Spleen (tissue), 7 donors: ENCODE measurements around the gene TEX26.

Source experiments
- CTCF ChIP-seq, 11 experiments: fragments of 200-600 bp in 7 of 11; fragments of 450-650 bp in 4 of 11; sonication (generic) in 4 of 11; IDR thresholded peaks in 8 of 11; conservative IDR thresholded peaks in 3 of 11; 1 replicate in 7 of 11; 2 replicates in 4 of 11; pipeline versions ENCODE4 v1.4.0 to v1.8.0; 2016 to 2021; ENCODE audit warnings: antibody characterized with exemption in 11 of 11, inconsistent platforms in 4 of 11, mild to moderate bottlenecking in 1 of 11
- POLR2A ChIP-seq, 3 donors: fragments of 450-650 bp; IDR thresholded peaks; one replicate each; pipeline ENCODE4 v1.5.1; 2017; ENCODE audit warnings: antibody characterized with exemption in 3 of 3, mild to moderate bottlenecking in 1 of 3
- POLR2AphosphoS5 ChIP-seq, 3 donors: sonication (generic); formaldehyde crosslinking; IDR thresholded peaks; one replicate each; pipeline ENCODE4 v1.5.1; 2017; ENCODE audit warnings: antibody characterized with exemption in 3 of 3
- donor health status: DM: no; HTN: no; CAD: no; lungs with moderate emphysema.
- donor health status: DM: no; HTN: no; CAD: no.
- donor health status: DM: no; HTN: no; CAD: no.

- TF ChIP-seq POLR2A (IDR thresholded peaks at IDR 0.05) (no peak), CTCF (IDR thresholded peaks at IDR 0.05 in 8 of 11, conservative IDR thresholded peaks at IDR 0.05 in 3 of 11) (no peak), POLR2AphosphoS5 (IDR thresholded peaks at IDR 0.05) (no peak)
Measured at GRCh38 chr13:30936971-30937370, 4.5 kb downstream of the TEX26 start.
